Daoy (cell line): ENCODE results near the gene TEK. TPM values are rescaled to one million over a fixed set of nuclear protein-coding genes. Genes with fewer than 3 reads are reported as not detected.

ENCODE experiments used
- DNase-seq: peaks from one replicate; pipeline ENCODE4 v3.0.0-alpha.2; 2015; ENCODE audit warnings: low read depth
- total RNA-seq: library from RNA; depleted of rRNA; stranded (reverse); fragments of >200 nt; shearing (Covaris generic); gene quantifications from 2 replicates; pipeline ENCODE4 v1.2.3, GENCODE V29; 2014

Gene TEK
- total RNA-seq, 1 experiment from 2014 or later = 9.3 TPM

DNA sequence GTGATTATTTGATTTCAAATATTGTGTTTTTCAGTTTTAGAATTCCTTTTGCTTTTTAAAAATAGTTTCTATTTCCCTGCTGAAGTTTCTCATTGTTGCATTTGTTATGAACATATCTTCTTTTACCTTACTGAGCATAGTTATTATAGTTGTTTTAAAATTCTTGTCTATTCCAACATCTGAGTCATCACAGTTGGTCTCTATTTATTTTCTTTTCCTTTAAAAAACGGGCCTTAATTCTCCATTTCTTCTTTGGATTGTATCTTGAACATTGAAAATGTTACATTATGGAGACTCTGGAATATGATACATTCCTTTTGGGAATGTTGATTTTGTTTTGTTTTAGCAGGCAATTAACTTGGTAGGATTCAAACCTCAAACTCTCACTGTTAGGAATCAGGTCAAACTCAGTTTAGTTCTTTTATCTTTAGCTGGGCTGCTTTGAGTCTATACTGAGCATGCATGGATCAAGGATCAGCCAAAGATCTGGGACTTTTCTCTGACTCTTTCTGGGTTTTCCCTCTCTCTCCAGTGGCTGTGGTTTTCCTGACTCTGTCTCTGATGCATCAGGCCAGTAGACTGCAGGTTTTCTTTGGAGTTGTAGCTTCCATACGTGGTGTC lies 70.3 kb downstream of the TEK start:
- peak; percentile 56 for DNase-seq

DNA sequence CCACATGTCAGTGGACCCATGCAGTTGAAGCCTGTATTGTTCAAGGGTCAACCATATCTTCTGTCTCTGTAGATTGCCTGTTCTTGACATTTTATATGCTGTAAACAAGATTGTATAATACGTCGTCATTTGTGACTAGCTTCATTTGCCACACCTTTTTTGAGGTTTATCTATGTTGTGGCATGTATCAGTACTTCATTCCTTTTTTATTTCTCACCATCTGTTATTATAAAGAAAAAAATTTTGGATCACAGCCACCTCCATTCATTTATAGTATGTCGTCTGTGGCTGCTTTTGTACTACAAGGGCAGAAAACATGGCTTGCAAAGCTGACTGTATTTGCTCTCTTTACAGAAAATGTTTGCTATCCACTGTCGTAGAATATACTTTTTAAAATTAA lies 72.4 kb downstream of the TEK start:
- no peak for DNase-seq

- DNase-seq = no peak
Measured at GRCh38 chr9:27182421-27182820, 73.4 kb downstream of the TEK start.

- no peak for DNase-seq
Measured at GRCh38 chr9:27183131-27183530, 74.1 kb downstream of the TEK start.

DNA sequence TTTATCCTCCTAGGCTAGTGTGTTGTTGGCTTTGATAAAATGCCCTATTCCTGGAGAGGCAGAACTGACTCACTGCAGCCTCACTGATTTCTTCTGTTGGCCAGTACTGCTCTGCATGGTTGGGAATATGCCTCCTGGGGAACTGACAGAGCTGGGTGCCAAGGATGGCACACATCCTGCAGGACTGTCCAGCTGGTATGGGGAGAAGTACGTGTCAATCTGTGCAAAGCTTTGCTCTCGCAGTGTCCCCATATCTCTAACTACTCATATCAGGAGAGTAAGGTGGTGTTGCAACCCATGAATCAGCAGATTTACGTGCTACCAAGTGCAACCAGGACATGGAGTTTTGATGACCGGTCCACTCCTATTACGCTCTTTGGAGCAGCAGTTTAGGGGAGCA lies 74.7 kb downstream of the TEK start:
- peak; percentile 27 for DNase-seq

- DNase-seq = peak; percentile 91
Measured at GRCh38 chr9:27184556-27185351, 75.7 kb downstream of the TEK start.

- DNase-seq = no peak
Measured at GRCh38 chr9:27188426-27188825, 79.4 kb downstream of the TEK start.

GRCh38 chr9:27189426-27189825 lies 80.4 kb downstream of the TEK start:
- no peak for DNase-seq

- DNase-seq = no peak
Measured at GRCh38 chr9:27192291-27192960, 83.4 kb downstream of the TEK start.

GRCh38 chr9:27193886-27194285 lies 84.9 kb downstream of the TEK start:
- peak; percentile 36 for DNase-seq

DNA sequence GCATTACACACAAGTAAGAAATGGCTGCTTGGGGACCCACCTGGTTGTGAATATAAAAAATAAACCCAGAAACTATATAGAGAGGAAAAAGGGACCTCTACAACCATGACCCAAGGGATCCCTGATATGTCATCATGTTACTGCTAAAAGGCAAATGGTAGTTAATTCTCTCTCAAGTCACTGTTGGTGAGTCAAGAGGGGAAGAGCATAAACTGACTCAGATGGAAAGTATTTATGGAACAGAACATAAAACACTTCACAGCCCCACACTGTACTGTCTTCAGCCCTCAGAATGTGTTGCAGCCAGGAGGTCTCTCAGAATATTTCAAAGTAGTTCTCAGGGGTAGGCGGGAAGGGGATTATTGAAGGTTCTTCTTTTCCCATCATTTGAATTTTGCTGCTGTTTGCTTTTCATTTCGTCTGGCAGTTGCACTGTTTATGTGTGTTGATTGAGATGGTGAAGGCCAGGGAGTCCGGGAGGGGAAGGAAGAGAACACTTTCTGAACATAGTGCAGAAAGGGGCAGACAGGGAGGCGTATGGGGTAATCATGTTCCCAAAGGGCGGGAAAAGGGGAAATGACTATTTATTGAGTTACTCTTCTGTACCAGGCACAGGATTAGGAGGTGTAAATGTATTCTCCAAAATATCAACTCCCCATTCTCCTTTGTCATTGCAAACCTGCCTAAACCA lies 85.5 kb downstream of the TEK start:
- DNase-seq = peak; percentile 77

DNA sequence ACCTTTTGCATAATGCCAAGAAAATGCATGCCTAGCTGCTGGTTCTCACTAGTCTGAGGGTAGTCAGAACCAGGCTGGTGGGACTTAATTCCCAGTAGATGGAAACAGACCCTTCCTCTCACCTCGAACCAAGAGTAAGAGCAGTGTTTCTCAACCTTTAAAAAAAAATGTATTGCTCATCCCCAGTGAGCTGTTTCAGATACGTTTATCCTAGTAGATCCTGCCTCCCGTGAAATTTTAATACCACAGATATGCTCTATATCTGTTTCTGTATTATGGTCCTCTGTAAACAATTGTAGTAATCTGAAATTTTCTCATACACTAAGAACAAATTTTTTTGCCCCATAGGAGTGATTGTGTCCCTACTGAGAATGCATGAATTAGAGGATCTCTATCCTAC lies 86.2 kb downstream of the TEK start:
- DNase-seq = no peak

- DNase-seq = no peak
Measured at GRCh38 chr9:27196383-27196782, 87.4 kb downstream of the TEK start.

DNA sequence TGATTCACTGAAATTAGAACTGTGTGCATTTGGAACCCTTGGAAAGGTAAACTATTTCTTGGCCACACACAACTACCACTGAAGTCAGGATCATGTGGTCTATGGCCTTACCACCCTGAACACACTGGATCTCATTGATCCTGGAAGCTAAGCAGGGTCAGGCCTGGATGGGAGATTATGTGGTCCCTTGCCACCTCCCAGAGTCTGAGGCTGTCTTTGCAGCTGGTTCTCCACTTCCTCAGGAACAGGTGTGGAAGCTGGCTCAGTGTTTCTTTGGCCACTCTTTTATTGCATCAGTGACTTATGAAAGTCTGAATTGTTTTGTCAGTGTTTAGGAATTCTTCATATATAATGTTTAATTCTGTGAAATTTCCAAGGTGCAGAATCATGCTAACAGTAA lies 89.2 kb downstream of the TEK start:
- no peak for DNase-seq

DNA sequence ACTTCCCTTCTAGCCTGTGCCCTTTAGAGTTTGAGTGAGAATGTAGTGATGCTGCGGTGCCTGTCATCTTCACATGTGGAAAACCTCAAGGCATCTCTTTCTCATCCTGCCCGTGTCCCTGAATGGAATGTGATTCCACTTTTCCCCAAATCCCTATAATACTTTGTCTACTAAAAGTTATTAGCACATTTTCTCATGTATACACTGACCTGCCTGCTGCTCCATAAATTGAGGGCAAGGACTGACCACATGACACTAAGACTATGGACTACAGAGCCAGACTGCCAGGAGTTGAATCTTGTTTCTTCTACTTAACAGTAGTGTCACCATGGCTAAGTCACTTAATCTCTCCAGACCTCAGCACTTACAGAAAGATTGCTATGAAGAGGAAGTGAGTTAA lies 93.0 kb downstream of the TEK start:
- no peak for DNase-seq

DNA sequence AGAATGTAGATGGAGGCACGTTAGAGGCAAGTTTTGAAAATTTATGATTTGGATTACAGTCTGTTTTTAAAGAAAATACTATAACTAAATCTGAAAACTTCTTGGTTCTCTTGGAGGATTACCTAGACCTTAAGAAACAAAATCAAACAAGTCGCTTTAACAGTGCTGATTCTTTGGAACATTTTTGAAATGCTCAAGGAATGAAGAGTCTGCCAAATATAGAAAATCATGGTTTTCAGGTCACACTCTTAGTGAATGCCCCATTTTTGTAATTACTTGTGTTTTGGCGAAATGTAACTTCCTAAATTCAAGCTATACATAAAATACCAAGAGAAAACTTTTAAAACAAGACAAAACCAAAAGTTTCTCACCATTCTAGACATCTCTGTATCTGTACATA lies 94.8 kb downstream of the TEK start:
- no peak for DNase-seq

DNA sequence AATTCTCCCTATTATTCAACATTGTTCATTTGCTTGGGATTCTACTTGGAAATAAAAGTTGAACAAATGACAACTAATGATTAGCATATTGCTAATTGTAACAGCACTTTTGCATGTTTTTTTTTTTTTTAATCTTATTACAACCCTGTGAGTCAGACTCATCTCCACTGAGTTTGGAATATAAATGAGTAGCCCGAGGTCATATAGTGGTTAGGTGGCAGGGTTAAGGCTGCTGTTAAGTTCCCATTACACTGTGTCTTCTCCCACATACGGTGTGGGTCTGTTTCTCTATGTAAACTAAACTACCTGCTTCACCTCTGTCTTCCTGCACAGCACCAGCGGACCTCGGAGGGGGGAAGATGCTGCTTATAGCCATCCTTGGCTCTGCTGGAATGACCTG lies 95.6 kb downstream of the TEK start:
- DNase-seq = peak; percentile 36

- no peak for DNase-seq
Measured at GRCh38 chr9:27205198-27205597, 96.2 kb downstream of the TEK start.

- no peak for DNase-seq
Measured at GRCh38 chr9:27206041-27206440, 97.0 kb downstream of the TEK start.

DNA sequence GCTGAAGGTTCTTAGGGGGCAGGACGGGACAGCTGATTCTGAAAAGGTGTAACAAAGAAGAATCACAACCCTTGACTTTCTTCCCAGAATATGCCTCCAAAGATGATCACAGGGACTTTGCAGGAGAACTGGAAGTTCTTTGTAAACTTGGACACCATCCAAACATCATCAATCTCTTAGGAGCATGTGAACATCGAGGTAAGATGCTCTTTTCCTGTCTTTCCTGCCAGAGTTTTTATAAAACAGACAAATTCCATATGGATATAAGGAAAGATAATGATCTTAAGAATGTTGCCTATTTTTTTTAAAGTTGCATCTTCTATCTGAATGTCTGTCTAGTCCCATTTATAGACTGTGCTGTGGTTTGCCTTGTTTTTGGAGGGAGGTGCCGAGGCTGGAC lies 100.0 kb downstream of the TEK start:
- no peak for DNase-seq

DNA sequence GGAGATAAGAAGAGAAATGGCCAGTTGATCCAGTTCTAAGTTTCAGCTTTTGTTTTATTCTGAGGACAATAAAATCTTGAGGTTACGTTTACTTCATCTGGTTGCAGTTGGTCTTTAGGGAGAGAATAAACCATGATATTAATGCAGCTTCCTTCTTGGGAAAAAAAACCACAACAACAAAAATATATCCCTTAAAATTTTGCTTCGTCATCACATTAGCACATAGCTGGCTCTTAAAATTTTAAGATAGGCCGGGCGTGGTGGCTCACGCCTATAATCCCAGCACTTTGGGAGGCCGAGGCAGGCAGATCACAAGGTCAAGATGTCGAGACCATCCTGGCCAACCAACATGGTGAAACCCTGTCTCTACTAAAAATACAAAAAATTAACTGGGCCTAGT lies 101.6 kb downstream of the TEK start:
- DNase-seq = no peak

GRCh38 chr9:27212191-27212590 lies 103.2 kb downstream of the TEK start:
- DNase-seq = no peak
